Measurements from ENCODE around the gene SF3B4.

SF3B4 gene

GRCh38 chr1:149886396-149887195, 41.0 kb downstream of the SF3B4 start:
- peak; percentile 75 for TF ChIP-seq TAF1 (IDR thresholded peaks at IDR 0.05; ENCODE audit: borderline replicate concordance, insufficient read depth, low read length)
- TF ChIP-seq REST (IDR thresholded peaks at IDR 0.05; ENCODE audit: insufficient read depth in 1 of 2, low read depth in 2 of 2, low read length in 2 of 2) = peak in 1 of 2 experiments; percentile 27; a peak in 1 of 4 replicates
- no peak for TF ChIP-seq FOXP2 (optimal IDR thresholded peaks at IDR 0.05; ENCODE audit: borderline replicate concordance, extremely low read depth, extremely low read length, insufficient read depth)
- peak; percentile 70 for TF ChIP-seq SIN3A (IDR thresholded peaks at IDR 0.05; ENCODE audit: borderline replicate concordance, insufficient read depth, low read length)
- peak; percentile 86 for TF ChIP-seq POLR2AphosphoS5 (IDR thresholded peaks at IDR 0.05; ENCODE audit: low read depth, low read length)

GRCh38 chr1:149886121-149886395, 41.5 kb downstream of the SF3B4 start:
- peak; percentile 97; the same call in 1 of the 2 replicates for TF ChIP-seq POLR2AphosphoS5 (IDR thresholded peaks at IDR 0.05; ENCODE audit: low read depth, low read length)

- TF ChIP-seq POLR2AphosphoS5 (IDR thresholded peaks at IDR 0.05; ENCODE audit: low read depth, low read length) (peak; percentile 82; the same call in 1 of the 2 replicates), TAF1 (IDR thresholded peaks at IDR 0.05; ENCODE audit: borderline replicate concordance, insufficient read depth, low read length) (no peak; the same call in 1 of the 2 replicates), REST (IDR thresholded peaks at IDR 0.05; ENCODE audit: insufficient read depth in 1 of 2, low read depth in 2 of 2, low read length in 2 of 2) (no peak), SIN3A (IDR thresholded peaks at IDR 0.05; ENCODE audit: borderline replicate concordance, insufficient read depth, low read length) (peak; percentile 86; the same call in 1 of the 2 replicates), FOXP2 (optimal IDR thresholded peaks at IDR 0.05; ENCODE audit: borderline replicate concordance, extremely low read depth, extremely low read length, insufficient read depth) (peak; percentile 67)
Measured at GRCh38 chr1:149885339-149886120, 42.1 kb downstream of the SF3B4 start.

GRCh38 chr1:149884433-149885338, 42.9 kb downstream of the SF3B4 start:
- TF ChIP-seq FOXP2 (optimal IDR thresholded peaks at IDR 0.05; ENCODE audit: borderline replicate concordance, extremely low read depth, extremely low read length, insufficient read depth) = no peak
- no peak for TF ChIP-seq TAF1 (IDR thresholded peaks at IDR 0.05; ENCODE audit: borderline replicate concordance, insufficient read depth, low read length)
- TF ChIP-seq REST (IDR thresholded peaks at IDR 0.05; ENCODE audit: insufficient read depth in 1 of 2, low read depth in 2 of 2, low read length in 2 of 2) = no peak
- no peak for TF ChIP-seq POLR2AphosphoS5 (IDR thresholded peaks at IDR 0.05; ENCODE audit: low read depth, low read length)
- TF ChIP-seq SIN3A (IDR thresholded peaks at IDR 0.05; ENCODE audit: borderline replicate concordance, insufficient read depth, low read length) = no peak

- no peak for TF ChIP-seq FOXP2 (optimal IDR thresholded peaks at IDR 0.05; ENCODE audit: borderline replicate concordance, extremely low read depth, extremely low read length, insufficient read depth)
- no peak for TF ChIP-seq TAF1 (IDR thresholded peaks at IDR 0.05; ENCODE audit: borderline replicate concordance, insufficient read depth, low read length)
- TF ChIP-seq REST (IDR thresholded peaks at IDR 0.05; ENCODE audit: insufficient read depth in 1 of 2, low read depth in 2 of 2, low read length in 2 of 2) = no peak
- TF ChIP-seq POLR2AphosphoS5 (IDR thresholded peaks at IDR 0.05; ENCODE audit: low read depth, low read length) = no peak
- no peak for TF ChIP-seq SIN3A (IDR thresholded peaks at IDR 0.05; ENCODE audit: borderline replicate concordance, insufficient read depth, low read length)
Measured at GRCh38 chr1:149883598-149884247, 43.9 kb downstream of the SF3B4 start.
